ENCODE data around the gene MRPL11. TPM values are rescaled to one million over a fixed set of nuclear protein-coding genes. Genes with fewer than 3 reads are reported as not detected.
A peak's percentile ranks its signal among the peaks of the same experiment; 100 is the strongest.

The MRPL11 gene
- total and polyA plus RNA-seq, 2 experiments from 2014 or later = 139 to 237 TPM

DNA sequence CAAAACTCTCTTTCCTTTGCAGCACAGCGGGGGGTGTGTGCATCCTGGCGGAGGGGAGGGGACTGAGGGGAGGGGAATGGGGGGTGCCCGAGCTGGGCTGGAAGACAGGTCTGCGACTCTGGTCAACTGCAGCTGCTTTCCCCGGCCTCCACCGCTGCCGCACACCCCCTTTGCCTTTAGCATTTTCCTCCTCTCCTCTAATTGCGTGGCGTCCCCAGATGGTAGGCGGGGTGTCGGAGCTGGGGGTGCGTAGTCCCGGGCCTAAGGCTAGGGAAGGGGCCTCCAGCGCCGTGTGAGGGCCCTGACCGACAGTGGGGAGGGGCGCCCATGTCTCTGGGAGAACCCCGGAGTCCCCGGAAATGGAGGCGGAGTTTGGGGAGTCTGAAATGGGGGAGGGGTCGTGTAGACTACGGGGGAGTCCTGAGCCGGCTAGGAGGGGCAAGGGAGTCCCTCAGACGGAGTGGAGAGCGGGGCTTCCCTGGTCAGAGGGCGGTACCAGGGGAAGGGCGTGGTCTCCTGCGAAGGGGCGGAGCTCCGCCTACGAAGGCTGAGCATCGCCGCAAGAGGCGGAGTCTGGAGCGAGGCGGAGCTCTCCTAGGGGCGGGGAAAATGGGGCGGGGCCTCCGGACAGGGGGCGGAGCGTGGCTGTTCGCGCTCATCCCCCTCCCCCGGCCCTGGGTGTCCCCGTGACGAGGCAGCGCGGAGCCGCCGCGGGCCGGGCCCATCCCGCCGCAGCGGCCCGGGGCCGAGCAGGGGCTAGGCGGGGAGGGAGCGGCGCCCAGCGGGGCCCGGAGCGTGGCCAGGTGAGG lies 27.8 kb upstream of the MRPL11 start, which contains the start of gene PELI3:
PELI3 (plus strand) TSS at position 681 of the 809 bp plus-strand sequence. CDS start 1,224 bp downstream, outside the sequence.
- no peak for TF ChIP-seq ZNF331 (CRISPR knock-in tag; IDR thresholded peaks at IDR 0.05; ENCODE audit: low read depth)
- TF ChIP-seq EZH2phosphoT487 (IDR thresholded peaks at IDR 0.05; ENCODE audit: unreplicated experiment) = no peak
- TF ChIP-seq STAT1 (IDR thresholded peaks at IDR 0.05; ENCODE audit: unreplicated experiment) = no peak
- no peak for TF ChIP-seq ZNF462 (CRISPR knock-in tag; IDR thresholded peaks at IDR 0.05)
- TF ChIP-seq NANOG (IDR thresholded peaks at IDR 0.05; ENCODE audit: borderline replicate concordance) = no peak
- TF ChIP-seq ZNF114 (CRISPR knock-in tag; IDR thresholded peaks at IDR 0.05) = no peak
- no peak for TF ChIP-seq CTCF (conservative IDR thresholded peaks at IDR 0.05; ENCODE audit: low read depth in 2 of 2)
- peak; percentile 65 for TF ChIP-seq POLR2AphosphoS5 (IDR thresholded peaks at IDR 0.05; ENCODE audit: low read depth)
- no peak for TF ChIP-seq EZH2 (IDR thresholded peaks at IDR 0.05; ENCODE audit: low read depth, unreplicated experiment)
- no peak for TF ChIP-seq ETS1 (IDR thresholded peaks at IDR 0.05)
- TF ChIP-seq JUNB (IDR thresholded peaks at IDR 0.05; ENCODE audit: unreplicated experiment) = no peak
- peak; percentile 53 for TF ChIP-seq CREB1 (CRISPR knock-in tag; IDR thresholded peaks at IDR 0.05; ENCODE audit: low read depth)
- TF ChIP-seq REST (IDR thresholded peaks at IDR 0.05; ENCODE audit: unreplicated experiment) = peak; percentile 11
- Histone ChIP-seq H3K4me1 (ENCODE audit: insufficient read depth) (peaks cover 35% of the 10 kb centered on the region), H3K27ac (ENCODE audit: low read depth) (peak within 1 kb of the TSS; percentile 83), H3K4me3 (peak within 1 kb of the TSS; percentile 81), H4K20me1 (replicated peaks; ENCODE audit: insufficient read depth) (no peaks in the 10 kb centered on the region; the same call in none of the 2 replicates), H3K9me2 (ENCODE audit: insufficient read depth) (no peaks in the 10 kb centered on the region), H3F3A (replicated peaks; ENCODE audit: low read depth) (peaks cover 10% of the 10 kb centered on the region; the same call in 1 of the 2 replicates), H3K36me3 (ENCODE audit: insufficient read depth) (no peaks in the 10 kb centered on the region), H3K27me3 (ENCODE audit: insufficient read depth) (no peaks in the 10 kb centered on the region), H3K79me2 (replicated peaks; ENCODE audit: insufficient read depth) (no peaks in the 10 kb centered on the region), H3K4me2 (peak within 1 kb of the TSS; percentile 90), H2AFZ (peak within 1 kb of the TSS; percentile 86)
- Mint-ChIP-seq H3K36me3 (ENCODE audit: low read depth) (peaks cover 18% of the 10 kb centered on the region), H3K4me3 (peak within 1 kb of the TSS; percentile 91), H3K4me1 (peaks cover 36% of the 10 kb centered on the region), H3K27me3 (ENCODE audit: insufficient read depth, low read depth, poor library complexity) (peaks cover 11% of the 10 kb centered on the region), H3K9me3 (peaks cover 23% of the 10 kb centered on the region), H3K27ac (peak within 1 kb of the TSS; percentile 89)
- DNase-seq (ENCODE audit: low spot score) (peak; percentile 96), ATAC-seq (peak; percentile 82)

Data from GM23338 (cell line).